GM23338 (cell line): ENCODE data around the gene BBX. TPM values are rescaled to one million over a fixed set of nuclear protein-coding genes. Genes with fewer than 3 reads are reported as not detected.

Experiments
- ATAC-seq: fragments of 200-7000 bp; cut with Tn5 transposase; 3 replicates; pipeline ENCODE4 v1.9.1; 2020
- DNase-seq: peaks from one replicate; pipeline ENCODE4 v3.0.0-alpha.2; 2015; ENCODE audit warnings: low spot score
- H2AFZ ChIP-seq: fragments of 200-600 bp; sonication (generic); 2 replicates; pipeline ENCODE4 v1.8.0; 2016; ENCODE audit warnings: antibody characterized with exemption, mild to moderate bottlenecking, moderate library complexity
- H3F3A ChIP-seq: fragments of 200-600 bp; sonication (generic); replicated peaks from 2 replicates; pipeline ENCODE4 v1.8.0; 2017; ENCODE audit warnings: antibody characterized with exemption, mixed run types, low read depth
- H3K27ac ChIP-seq: fragments of 200-600 bp; sonication (generic); 2 replicates; pipeline ENCODE4 v1.6.1; 2016; ENCODE audit warnings: low read depth
- H3K27me3 ChIP-seq: fragments of 200-600 bp; sonication (generic); 2 replicates; pipeline ENCODE4 v1.8.0; 2016; ENCODE audit warnings: mild to moderate bottlenecking, mixed run types, moderate library complexity; ENCODE audit not compliant: insufficient read depth
- H3K36me3 ChIP-seq: fragments of 200-600 bp; sonication (generic); 2 replicates; pipeline ENCODE4 v1.8.0; 2016; ENCODE audit warnings: mild to moderate bottlenecking; ENCODE audit not compliant: insufficient read depth
- H3K4me1 ChIP-seq: fragments of 200-600 bp; sonication (generic); 2 replicates; pipeline ENCODE4 v1.8.0; 2016; ENCODE audit warnings: mild to moderate bottlenecking, moderate library complexity; ENCODE audit not compliant: insufficient read depth
- H3K4me2 ChIP-seq: fragments of 200-600 bp; sonication (generic); 2 replicates; pipeline ENCODE4 v1.7.1; 2017; ENCODE audit warnings: mixed run types
- H3K4me3 ChIP-seq: fragments of 200-600 bp; sonication (generic); 2 replicates; pipeline ENCODE4 v1.6.1; 2016; ENCODE audit warnings: mixed run types
- H3K79me2 ChIP-seq: fragments of 200-600 bp; sonication (generic); replicated peaks from 2 replicates; pipeline ENCODE4 v1.8.0; 2017; ENCODE audit warnings: mild to moderate bottlenecking; ENCODE audit not compliant: insufficient read depth
- H3K9me2 ChIP-seq: fragments of 200-600 bp; sonication (generic); 2 replicates; pipeline ENCODE4 v1.8.0; 2017; ENCODE audit not compliant: insufficient read depth
- H4K20me1 ChIP-seq: fragments of 200-600 bp; sonication (generic); replicated peaks from 2 replicates; pipeline ENCODE4 v1.8.0; 2017; ENCODE audit warnings: mild to moderate bottlenecking; ENCODE audit not compliant: insufficient read depth
- H3K27ac Mint-ChIP-seq: 2 replicates; pipeline ENCODE4 v1.8.0; 2020; ENCODE audit warnings: inconsistent platforms, mild to moderate bottlenecking, moderate library complexity, mixed read lengths
- H3K27me3 Mint-ChIP-seq: 3 replicates; pipeline ENCODE4 v1.8.0; 2022; ENCODE audit warnings: low read depth, mild to moderate bottlenecking, moderate library complexity, mixed read lengths, inconsistent platforms; ENCODE audit not compliant: insufficient read depth, poor library complexity
- H3K36me3 Mint-ChIP-seq: 3 replicates; pipeline ENCODE4 v1.8.0; 2021; ENCODE audit warnings: low read depth, mild to moderate bottlenecking, inconsistent platforms, moderate library complexity, mixed read lengths
- H3K4me1 Mint-ChIP-seq: 3 replicates; pipeline ENCODE4 v1.8.0; 2020; ENCODE audit warnings: mild to moderate bottlenecking, inconsistent platforms, mixed read lengths
- H3K4me3 Mint-ChIP-seq: 3 replicates; pipeline ENCODE4 v1.8.0; 2021; ENCODE audit warnings: moderate library complexity, mild to moderate bottlenecking, inconsistent platforms, mixed read lengths
- H3K9me3 Mint-ChIP-seq: 3 replicates; pipeline ENCODE4 v1.8.0; 2020; ENCODE audit warnings: moderate library complexity, mild to moderate bottlenecking, inconsistent platforms, mixed read lengths
- CREB1 ChIP-seq: fragments of 250-450 bp; sonication (Bioruptor Pico); IDR thresholded peaks from 2 replicates; pipeline ENCODE4 v1.5.0; 2020; ENCODE audit warnings: low read depth, mild to moderate bottlenecking, moderate library complexity
- ETS1 ChIP-seq: IDR thresholded peaks from 2 replicates; pipeline ENCODE4 v1.6.1; 2016; ENCODE audit warnings: antibody characterized with exemption
- EZH2phosphoT487 ChIP-seq: fragments of 200-600 bp; sonication (generic); IDR thresholded peaks from one replicate; pipeline ENCODE4 v1.8.1; 2018; ENCODE audit warnings: antibody characterized with exemption; ENCODE audit not compliant: unreplicated experiment
- NANOG ChIP-seq: IDR thresholded peaks from 2 replicates; pipeline ENCODE4 v1.6.1; 2016; ENCODE audit warnings: antibody characterized with exemption, borderline replicate concordance
- STAT1 ChIP-seq: IDR thresholded peaks from one replicate; pipeline ENCODE4 v1.6.1; 2016; ENCODE audit warnings: antibody characterized with exemption; ENCODE audit not compliant: unreplicated experiment
- ZNF331 ChIP-seq: fragments of 250-450 bp; sonication (Bioruptor Pico); IDR thresholded peaks from 2 replicates; pipeline ENCODE4 v1.5.0; 2020; ENCODE audit warnings: low read depth, mild to moderate bottlenecking, moderate library complexity
- ZNF462 ChIP-seq: fragments of 250-450 bp; sonication (Bioruptor Pico); IDR thresholded peaks from 2 replicates; pipeline ENCODE4 v1.5.0; 2020; ENCODE audit warnings: mild to moderate bottlenecking, moderate library complexity
- polyA plus RNA-seq: library from polyadenylated mRNA; unstranded; fragments of >200 nt; fragmentation: Nextera tagmentation; extraction: Ambion mirVana; gene quantifications from 2 replicates; pipeline ENCODE4 v1.2.1, GENCODE V29; 2016
- total RNA-seq: library from RNA; depleted of rRNA; stranded (reverse); fragments of >200 nt; shearing (Covaris generic); gene quantifications from 2 replicates; pipeline ENCODE4 v1.2.3, GENCODE V29; 2014

Gene BBX
- total and polyA plus RNA-seq, 2 experiments from 2014 or later: 35.2 to 44.1 TPM

DNA sequence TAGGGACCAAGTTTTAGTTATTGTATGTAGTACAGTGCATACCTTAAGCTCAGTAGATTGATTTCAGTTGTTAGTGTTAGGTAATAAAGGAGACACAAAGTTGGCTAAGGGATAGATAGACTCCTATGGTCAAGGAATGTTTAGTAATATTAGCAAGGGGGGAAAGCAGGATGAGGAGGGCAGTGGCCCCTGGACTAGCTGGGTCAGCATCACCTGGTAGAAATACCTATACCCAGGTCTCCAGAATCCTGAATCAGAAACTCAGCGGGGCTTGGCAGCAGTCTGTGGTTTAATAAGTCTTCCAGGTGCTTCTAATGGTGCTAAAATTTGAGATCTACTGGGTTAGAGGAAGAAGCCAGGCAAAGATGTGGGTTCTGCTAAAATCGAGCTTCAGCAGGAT lies 35.0 kb downstream of the BBX start:
- no peak overlapping the region for H3K27ac ChIP-seq
- no peaks in the 10 kb centered on the region for H3K27me3 Mint-ChIP-seq
- no peak overlapping the region for H3K4me3 Mint-ChIP-seq
- H3F3A ChIP-seq: no peaks in the 10 kb centered on the region
- peaks cover 7% of the 10 kb centered on the region; the same call in 2 of the 3 replicates for H3K4me1 Mint-ChIP-seq
- no peaks in the 10 kb centered on the region for H3K36me3 Mint-ChIP-seq
- H3K4me1 ChIP-seq: peaks cover 8% of the 10 kb centered on the region
- no peak for TF ChIP-seq ETS1
- no peak for TF ChIP-seq ZNF462 (CRISPR knock-in tag)
- no peak for TF ChIP-seq NANOG
- TF ChIP-seq EZH2phosphoT487: no peak
- TF ChIP-seq STAT1: no peak
- no peak for TF ChIP-seq CREB1 (CRISPR knock-in tag)
- no peak for TF ChIP-seq ZNF331
- no peak overlapping the region for H3K4me3 ChIP-seq
- no peak for ATAC-seq
- H4K20me1 ChIP-seq: peaks cover 6% of the 10 kb centered on the region; the same call in 1 of the 2 replicates
- H3K27ac Mint-ChIP-seq: no peak overlapping the region
- H3K9me3 Mint-ChIP-seq: no peaks in the 10 kb centered on the region
- no peaks in the 10 kb centered on the region for H3K27me3 ChIP-seq
- peaks cover 21% of the 10 kb centered on the region; the same call in 1 of the 2 replicates for H3K79me2 ChIP-seq
- no peaks in the 10 kb centered on the region for H3K9me2 ChIP-seq
- no peak for DNase-seq
- H3K4me2 ChIP-seq: no peak overlapping the region
- H3K36me3 ChIP-seq: no peaks in the 10 kb centered on the region
- H2AFZ ChIP-seq: no peak overlapping the region
